HepG2 (cell line): ENCODE results near the gene CALY. TPM values are rescaled to one million over a fixed set of nuclear protein-coding genes. Genes with fewer than 3 reads are reported as not detected.

ENCODE experiments used
- ATF7-NPFF ChIP-seq: sonication (generic); formaldehyde crosslinking; IDR thresholded peaks from 2 replicates; pipeline ENCODE4 v1.8.1; 2023; ENCODE audit warnings: mild to moderate bottlenecking, low read depth, missing genetic modification reagents, moderate library complexity
- BATF2 ChIP-seq: sonication (generic); formaldehyde crosslinking; IDR thresholded peaks from 2 replicates; pipeline ENCODE4 v1.8.0; 2022; ENCODE audit warnings: mild to moderate bottlenecking, missing genetic modification reagents, moderate library complexity
- EED ChIP-seq: sonication (generic); formaldehyde crosslinking; IDR thresholded peaks from 2 replicates; pipeline ENCODE4 v1.5.0; 2020; ENCODE audit warnings: mild to moderate bottlenecking, missing genetic modification reagents
- HDAC6 ChIP-seq: fragments of 200-600 bp; sonication (generic); IDR thresholded peaks from 2 replicates; pipeline ENCODE4 v1.7.0; 2017; ENCODE audit warnings: mild to moderate bottlenecking, antibody characterized with exemption, low read length, low read depth
- HIVEP1 ChIP-seq: sonication (generic); formaldehyde crosslinking; IDR thresholded peaks from 2 replicates; pipeline ENCODE4 v1.4.0; 2020; ENCODE audit warnings: mild to moderate bottlenecking, missing genetic modification reagents
- PHF20 ChIP-seq: sonication (generic); formaldehyde crosslinking; IDR thresholded peaks from 2 replicates; pipeline ENCODE4 v1.5.0; 2020; ENCODE audit warnings: mild to moderate bottlenecking, missing genetic modification reagents
- SMARCE1 ChIP-seq: fragments of 450-650 bp; IDR thresholded peaks from 2 replicates; pipeline ENCODE4 v1.6.1; 2017; ENCODE audit warnings: borderline replicate concordance
- SRSF1 ChIP-seq: fragments of 200-400 bp; formaldehyde crosslinking; optimal IDR thresholded peaks from 2 replicates; pipeline ENCODE3; 2017; ENCODE audit warnings: mild to moderate bottlenecking, low read depth, low read length, moderate library complexity
- TEAD3 ChIP-seq: optimal IDR thresholded peaks from 2 replicates; pipeline ENCODE3; 2016; ENCODE audit warnings: borderline replicate concordance
- ZFP62 ChIP-seq: sonication (generic); formaldehyde crosslinking; IDR thresholded peaks from 2 replicates; pipeline ENCODE4 v1.4.0; 2020; ENCODE audit warnings: missing genetic modification reagents
- ZKSCAN1 ChIP-seq: fragments of 150-350 bp; IDR thresholded peaks from 2 replicates; pipeline ENCODE4 v1.6.1; 2014; ENCODE audit warnings: low read length
- ZNF33A ChIP-seq: sonication (generic); formaldehyde crosslinking; IDR thresholded peaks from 2 replicates; pipeline ENCODE4 v1.5.1; 2020; ENCODE audit warnings: missing genetic modification reagents, mild to moderate bottlenecking, moderate library complexity, borderline replicate concordance
- ZNF766 ChIP-seq: sonication (generic); formaldehyde crosslinking; IDR thresholded peaks from 2 replicates; pipeline ENCODE4 v1.5.0; 2020; ENCODE audit warnings: missing genetic modification reagents, borderline replicate concordance
- ZSCAN31 ChIP-seq: sonication (generic); formaldehyde crosslinking; IDR thresholded peaks from 2 replicates; pipeline ENCODE4 v1.5.0; 2020; ENCODE audit warnings: low read depth, mild to moderate bottlenecking, missing genetic modification reagents
- polyA plus RNA-seq, 8 experiments: library from polyadenylated mRNA; depleted of rRNA in 3 of 8; stranded (reverse) in 7 of 8; unstranded in 1 of 8; fragments of >200 nt; fragmentation: Illumina TruSeq in 4 of 8; extraction: Trizol in 4 of 8; gene quantifications; 2 replicates each; pipeline versions ENCODE4 v1.2.1 to v1.2.3, GENCODE V29; 2011 to 2016; ENCODE audit warnings: low read depth in 4 of 8, missing spikeins in 1 of 8, mixed read lengths in 1 of 8; ENCODE audit not compliant: insufficient read depth in 1 of 8
- total RNA-seq, 5 experiments: library from RNA; depleted of rRNA; stranded (reverse); fragments of >200 nt; fragmentation: Illumina TruSeq; extraction: Trizol; gene quantifications; 2 replicates each; pipeline ENCODE4 v1.2.3, GENCODE V29; 2016; ENCODE audit warnings: low read depth in 1 of 5
- TF ChIP-seq, protein P1 (sequence below): sonication (generic); formaldehyde crosslinking; IDR thresholded peaks from 2 replicates; pipeline ENCODE4 v1.8.1; 2023; ENCODE audit warnings: mild to moderate bottlenecking, missing genetic modification reagents, borderline replicate concordance
- TF ChIP-seq, protein P2 (sequence below): sonication (generic); formaldehyde crosslinking; IDR thresholded peaks from 2 replicates; pipeline ENCODE4 v1.8.0; 2022; ENCODE audit warnings: missing genetic modification reagents, mild to moderate bottlenecking, borderline replicate concordance
- TF ChIP-seq, protein P3 (sequence below): sonication (generic); formaldehyde crosslinking; IDR thresholded peaks from 2 replicates; pipeline ENCODE4 v1.4.0; 2020; ENCODE audit warnings: missing genetic modification reagents
- TF ChIP-seq, protein P4 (sequence below): sonication (generic); formaldehyde crosslinking; IDR thresholded peaks from 2 replicates; pipeline ENCODE4 v1.4.0; 2020; ENCODE audit warnings: low read depth, mild to moderate bottlenecking, missing genetic modification reagents

The CALY gene
- total and polyA plus RNA-seq, 2 of the 13 experiments (the other 11 are each of a cell fraction or from before 2014, with no cell fraction given), result 0.08 TPM; not detected in 1

- TF ChIP-seq ZNF33A (peak; percentile 75; the same call in 1 of the 2 replicates), ZKSCAN1 (no peak), ZSCAN31 (CRISPR knock-in tag) (0 out of 2 replicates have a peak, but pooled peaks have one; percentile 28), EED (no peak), HDAC6 (no peak), SRSF1 (peak; percentile 29), SMARCE1 (no peak), ZNF766 (CRISPR knock-in tag) (no peak; the same call in 1 of the 2 replicates), BATF2 (CRISPR knock-in tag) (no peak), TEAD3 (CRISPR knock-in tag) (peak; percentile 38), HIVEP1 (CRISPR knock-in tag) (peak; percentile 78; the same call in 1 of the 2 replicates), ATF7-NPFF (CRISPR knock-in tag) (0 out of 2 replicates have a peak, but pooled peaks have one; percentile 54), PHF20 (CRISPR knock-in tag) (peak; percentile 49; the same call in 1 of the 2 replicates), ZFP62 (CRISPR knock-in tag) (no peak)
- TF ChIP-seq, protein P1, sequence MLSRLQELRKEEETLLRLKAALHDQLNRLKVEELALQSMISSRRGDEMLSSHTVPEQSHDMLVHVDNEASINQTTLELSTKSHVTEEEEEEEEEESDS (CRISPR knock-in tag), result no peak
- TF ChIP-seq, protein P2, sequence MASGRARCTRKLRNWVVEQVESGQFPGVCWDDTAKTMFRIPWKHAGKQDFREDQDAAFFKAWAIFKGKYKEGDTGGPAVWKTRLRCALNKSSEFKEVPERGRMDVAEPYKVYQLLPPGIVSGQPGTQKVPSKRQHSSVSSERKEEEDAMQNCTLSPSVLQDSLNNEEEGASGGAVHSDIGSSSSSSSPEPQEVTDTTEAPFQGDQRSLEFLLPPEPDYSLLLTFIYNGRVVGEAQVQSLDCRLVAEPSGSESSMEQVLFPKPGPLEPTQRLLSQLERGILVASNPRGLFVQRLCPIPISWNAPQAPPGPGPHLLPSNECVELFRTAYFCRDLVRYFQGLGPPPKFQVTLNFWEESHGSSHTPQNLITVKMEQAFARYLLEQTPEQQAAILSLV (CRISPR knock-in tag), result peak; percentile 49; the same call in 1 of the 2 replicates
- TF ChIP-seq, protein P3, sequence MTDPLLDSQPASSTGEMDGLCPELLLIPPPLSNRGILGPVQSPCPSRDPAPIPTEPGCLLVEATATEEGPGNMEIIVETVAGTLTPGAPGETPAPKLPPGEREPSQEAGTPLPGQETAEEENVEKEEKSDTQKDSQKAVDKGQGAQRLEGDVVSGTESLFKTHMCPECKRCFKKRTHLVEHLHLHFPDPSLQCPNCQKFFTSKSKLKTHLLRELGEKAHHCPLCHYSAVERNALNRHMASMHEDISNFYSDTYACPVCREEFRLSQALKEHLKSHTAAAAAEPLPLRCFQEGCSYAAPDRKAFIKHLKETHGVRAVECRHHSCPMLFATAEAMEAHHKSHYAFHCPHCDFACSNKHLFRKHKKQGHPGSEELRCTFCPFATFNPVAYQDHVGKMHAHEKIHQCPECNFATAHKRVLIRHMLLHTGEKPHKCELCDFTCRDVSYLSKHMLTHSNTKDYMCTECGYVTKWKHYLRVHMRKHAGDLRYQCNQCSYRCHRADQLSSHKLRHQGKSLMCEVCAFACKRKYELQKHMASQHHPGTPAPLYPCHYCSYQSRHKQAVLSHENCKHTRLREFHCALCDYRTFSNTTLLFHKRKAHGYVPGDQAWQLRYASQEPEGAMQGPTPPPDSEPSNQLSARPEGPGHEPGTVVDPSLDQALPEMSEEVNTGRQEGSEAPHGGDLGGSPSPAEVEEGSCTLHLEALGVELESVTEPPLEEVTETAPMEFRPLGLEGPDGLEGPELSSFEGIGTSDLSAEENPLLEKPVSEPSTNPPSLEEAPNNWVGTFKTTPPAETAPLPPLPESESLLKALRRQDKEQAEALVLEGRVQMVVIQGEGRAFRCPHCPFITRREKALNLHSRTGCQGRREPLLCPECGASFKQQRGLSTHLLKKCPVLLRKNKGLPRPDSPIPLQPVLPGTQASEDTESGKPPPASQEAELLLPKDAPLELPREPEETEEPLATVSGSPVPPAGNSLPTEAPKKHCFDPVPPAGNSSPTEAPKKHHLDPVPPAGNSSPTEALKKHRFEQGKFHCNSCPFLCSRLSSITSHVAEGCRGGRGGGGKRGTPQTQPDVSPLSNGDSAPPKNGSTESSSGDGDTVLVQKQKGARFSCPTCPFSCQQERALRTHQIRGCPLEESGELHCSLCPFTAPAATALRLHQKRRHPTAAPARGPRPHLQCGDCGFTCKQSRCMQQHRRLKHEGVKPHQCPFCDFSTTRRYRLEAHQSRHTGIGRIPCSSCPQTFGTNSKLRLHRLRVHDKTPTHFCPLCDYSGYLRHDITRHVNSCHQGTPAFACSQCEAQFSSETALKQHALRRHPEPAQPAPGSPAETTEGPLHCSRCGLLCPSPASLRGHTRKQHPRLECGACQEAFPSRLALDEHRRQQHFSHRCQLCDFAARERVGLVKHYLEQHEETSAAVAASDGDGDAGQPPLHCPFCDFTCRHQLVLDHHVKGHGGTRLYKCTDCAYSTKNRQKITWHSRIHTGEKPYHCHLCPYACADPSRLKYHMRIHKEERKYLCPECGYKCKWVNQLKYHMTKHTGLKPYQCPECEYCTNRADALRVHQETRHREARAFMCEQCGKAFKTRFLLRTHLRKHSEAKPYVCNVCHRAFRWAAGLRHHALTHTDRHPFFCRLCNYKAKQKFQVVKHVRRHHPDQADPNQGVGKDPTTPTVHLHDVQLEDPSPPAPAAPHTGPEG, result peak; percentile 93; the same call in 1 of the 2 replicates
- TF ChIP-seq, protein P4, sequence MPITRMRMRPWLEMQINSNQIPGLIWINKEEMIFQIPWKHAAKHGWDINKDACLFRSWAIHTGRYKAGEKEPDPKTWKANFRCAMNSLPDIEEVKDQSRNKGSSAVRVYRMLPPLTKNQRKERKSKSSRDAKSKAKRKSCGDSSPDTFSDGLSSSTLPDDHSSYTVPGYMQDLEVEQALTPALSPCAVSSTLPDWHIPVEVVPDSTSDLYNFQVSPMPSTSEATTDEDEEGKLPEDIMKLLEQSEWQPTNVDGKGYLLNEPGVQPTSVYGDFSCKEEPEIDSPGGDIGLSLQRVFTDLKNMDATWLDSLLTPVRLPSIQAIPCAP (CRISPR knock-in tag), result no peak
These were observed 41.8 kb upstream of the CALY start (continued) for GRCh38 chr10:133378251-133379096.
